22Rv1 (cell line): ENCODE measurements around the gene NSD1.

ENCODE experiments used
- ZFX ChIP-seq: fragments of 450-650 bp; IDR thresholded peaks from 2 replicates; pipeline ENCODE4 v1.6.1; 2017; ENCODE audit warnings: antibody characterized with exemption, borderline replicate concordance
- TF ChIP-seq, protein P1 (sequence below): fragments of 450-650 bp; IDR thresholded peaks from 2 replicates; pipeline ENCODE4 v1.5.1; 2017; ENCODE audit warnings: mild to moderate bottlenecking

GRCh38 chr5:177335701-177336065 lies 202.1 kb downstream of the NSD1 start:
- TF ChIP-seq, protein P1, sequence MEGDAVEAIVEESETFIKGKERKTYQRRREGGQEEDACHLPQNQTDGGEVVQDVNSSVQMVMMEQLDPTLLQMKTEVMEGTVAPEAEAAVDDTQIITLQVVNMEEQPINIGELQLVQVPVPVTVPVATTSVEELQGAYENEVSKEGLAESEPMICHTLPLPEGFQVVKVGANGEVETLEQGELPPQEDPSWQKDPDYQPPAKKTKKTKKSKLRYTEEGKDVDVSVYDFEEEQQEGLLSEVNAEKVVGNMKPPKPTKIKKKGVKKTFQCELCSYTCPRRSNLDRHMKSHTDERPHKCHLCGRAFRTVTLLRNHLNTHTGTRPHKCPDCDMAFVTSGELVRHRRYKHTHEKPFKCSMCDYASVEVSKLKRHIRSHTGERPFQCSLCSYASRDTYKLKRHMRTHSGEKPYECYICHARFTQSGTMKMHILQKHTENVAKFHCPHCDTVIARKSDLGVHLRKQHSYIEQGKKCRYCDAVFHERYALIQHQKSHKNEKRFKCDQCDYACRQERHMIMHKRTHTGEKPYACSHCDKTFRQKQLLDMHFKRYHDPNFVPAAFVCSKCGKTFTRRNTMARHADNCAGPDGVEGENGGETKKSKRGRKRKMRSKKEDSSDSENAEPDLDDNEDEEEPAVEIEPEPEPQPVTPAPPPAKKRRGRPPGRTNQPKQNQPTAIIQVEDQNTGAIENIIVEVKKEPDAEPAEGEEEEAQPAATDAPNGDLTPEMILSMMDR = no peak
- TF ChIP-seq ZFX = no peak
